Pancreas (tissue), 10 donors: ENCODE measurements around the gene SMG1. TPM values are rescaled to one million over a fixed set of nuclear protein-coding genes. Genes with fewer than 3 reads are reported as not detected.
"Not testable (repeated sequence)": the region's sequence is repeated elsewhere in the genome, so short reads cannot be mapped to it uniquely, and the experiment has no call there.

Experiments used
- ATAC-seq, 4 donors: fragments of 200-7000 bp; cut with Tn5 transposase; one replicate each; pipeline versions ENCODE4 v1.8.0 to v1.9.1; 2020; ENCODE audit warnings: mild to moderate bottlenecking in 4 of 4, moderate library complexity in 4 of 4
- DNase-seq, 6 donors: peaks; one replicate each; pipeline ENCODE4 v3.0.0-alpha.2; 2020
- FAIRE-seq: peaks from 2 replicates; lab custom pipeline; 2012; peaks lifted over from hg19 to GRCh38; lab: Jason Lieb, UNC
- H3K27ac ChIP-seq, 4 donors: fragments of 200-600 bp; sonication (generic); 1 replicate in 3 of 4; 2 replicates in 1 of 4; pipeline versions ENCODE4 v1.5.0 to v1.8.0; 2020
- H3K27me3 ChIP-seq, 4 donors: fragments of 200-600 bp; one replicate each; pipeline ENCODE4 v1.8.0; 2021
- H3K36me3 ChIP-seq, 3 donors: fragments of 200-600 bp; sonication (generic) in 1 of 3; one replicate each; pipeline versions ENCODE4 v1.5.0 to v1.8.0; 2020 to 2021
- H3K4me1 ChIP-seq, 3 donors: fragments of 200-600 bp; one replicate each; pipeline ENCODE4 v1.8.0; 2021
- H3K4me3 ChIP-seq, 4 donors: fragments of 200-600 bp; sonication (generic) in 2 of 4; one replicate each; pipeline versions ENCODE4 v1.5.0 to v1.8.0; 2020 to 2021
- H3K9me3 ChIP-seq, 4 donors: fragments of 200-600 bp; one replicate each; pipeline ENCODE4 v1.8.0; 2021
- WGBS, 2 donors: extraction: QIAGEN DNeasy Blood & Tissue Kit; methylation state at CpG; one replicate each; pipeline ENCODE4 v1.1.7; 2013; 5-methylcytosine and 5-hydroxymethylcytosine counted together
- intact Hi-C, 3 donors: fragments of 100-400 bp; cut with DNase I; formaldehyde crosslinking; loops; one replicate each; pipeline versions ENCODE4 v1.11.1 to v1.14.2; 2022
- polyA plus RNA-seq, 2 donors: library from polyadenylated mRNA; stranded (reverse); fragments of 200-250 nt; gene quantifications; one replicate each; pipeline ENCODE4 v1.2.3, GENCODE V29; 2013
- total RNA-seq, 6 donors: library from RNA; stranded (reverse); fragmentation: NEBNext Ultra II Directional in 4 of 6; extraction: Animal tissue kit (Norgen Biotek cat#: 25700) in 4 of 6; gene quantifications; one replicate each; pipeline versions ENCODE4 v1.2.1 to v1.2.4, GENCODE V29; 2021 to 2023
- TF ChIP-seq, protein P1 (sequence below), 4 donors: fragments of 200-600 bp; sonication (generic) in 3 of 4; IDR thresholded peaks; one replicate each; pipeline versions ENCODE4 v1.5.0 to v1.8.0; 2021; ENCODE audit warnings: antibody characterized with exemption in 4 of 4
- donor health status: healthy with polysubstance abuse.
- donor health status: DM: no; HTN: no; CAD: no; lungs with moderate emphysema.
- donor health status: DM: no; HTN: no; CAD: no.
- donor health status: control.
- donor health status: control.
- donor health status: Bipolar disorder and iron deficiency.
- donor health status: DM: yes; HTN: yes; CAD: no.
- donor health status: DM: no; HTN: no; CAD: no.
- donor health status: DM: no; HTN: no; CAD: no.
- donor health status: DM: yes; HTN: yes; CAD: no.

SMG1 gene
- total and polyA plus RNA-seq, 8 donors = 9.8 to 52.2 (median 27.5) TPM

- not testable (repeated sequence) for FAIRE-seq
Observed at GRCh38 chr16:18767217-18767616, 159.0 kb downstream of the SMG1 start.

GRCh38 chr16:18762713-18763112, 163.5 kb downstream of the SMG1 start:
- H3K4me3 ChIP-seq, H3K4me1 ChIP-seq, FAIRE-seq, H3K27ac ChIP-seq, DNase-seq, H3K36me3 ChIP-seq, H3K27me3 ChIP-seq, H3K9me3 ChIP-seq, intact Hi-C loops: not testable (repeated sequence)
- peak in 2 of 4 donors; percentile 34 to 39 for ATAC-seq
- 32 to 47% methylated on average over 3 of the region's 5 CpGs for WGBS, 2 donors

More at GRCh38 chr16:18767217-18767616, 159.0 kb downstream of the SMG1 start:
- ATAC-seq = peak; percentile 11 to 74 (median 64)
- H3K27me3 ChIP-seq, H3K36me3 ChIP-seq, H3K9me3 ChIP-seq, intact Hi-C loops, H3K4me1 ChIP-seq, H3K4me3 ChIP-seq, H3K27ac ChIP-seq, DNase-seq: not testable (repeated sequence)
- 40 to 44% methylated on average over 6 of the region's 7 CpGs for WGBS, 2 donors

DNA sequence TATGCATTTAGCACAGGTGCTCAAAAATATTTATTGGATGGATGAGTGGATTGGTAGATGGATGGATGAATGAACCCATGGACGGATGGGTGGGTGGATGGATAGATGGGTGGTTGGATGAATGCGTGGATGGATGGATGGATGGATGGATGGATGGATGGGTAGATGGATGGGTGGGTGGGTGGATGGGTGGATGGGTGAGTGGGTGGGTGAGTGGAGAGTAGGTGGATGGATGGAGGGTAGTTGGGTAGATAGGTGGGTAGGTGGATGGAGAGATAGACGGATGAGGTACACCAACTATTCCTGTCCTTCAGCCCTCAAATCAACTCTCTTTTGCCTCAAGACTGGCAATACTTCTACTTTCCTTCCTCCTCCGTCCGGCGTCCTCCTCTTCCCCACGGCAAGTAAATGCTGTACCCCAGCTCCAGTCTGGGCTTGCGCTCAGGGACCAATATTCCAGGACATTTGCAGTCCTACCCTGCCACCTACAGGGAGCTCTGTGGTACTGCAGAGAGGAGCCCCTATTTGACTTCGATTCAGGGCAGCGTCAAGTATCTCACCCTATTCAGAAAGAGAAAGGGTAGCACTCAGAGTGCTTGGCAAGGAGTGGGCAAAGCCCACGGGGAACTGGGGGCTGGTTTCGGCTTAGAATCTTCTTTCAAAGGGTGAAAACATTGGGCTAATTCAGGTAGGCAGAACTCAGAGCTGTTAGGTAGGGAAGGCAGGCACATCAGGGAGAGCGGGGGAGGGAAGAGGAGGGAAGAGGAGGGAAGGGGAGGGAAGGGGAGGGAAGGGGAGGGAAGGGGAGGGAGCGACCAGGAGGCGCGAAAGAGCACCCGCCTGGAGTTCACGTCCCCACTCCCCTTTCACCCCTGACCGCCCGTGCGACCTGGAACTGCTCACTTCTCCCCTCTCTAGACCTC, 166.3 kb downstream of the SMG1 start:
- H3K4me1 ChIP-seq, FAIRE-seq, H3K36me3 ChIP-seq, H3K9me3 ChIP-seq, H3K4me3 ChIP-seq, H3K27me3 ChIP-seq, intact Hi-C loops, H3K27ac ChIP-seq: not testable (repeated sequence)
- TF ChIP-seq, protein P1, sequence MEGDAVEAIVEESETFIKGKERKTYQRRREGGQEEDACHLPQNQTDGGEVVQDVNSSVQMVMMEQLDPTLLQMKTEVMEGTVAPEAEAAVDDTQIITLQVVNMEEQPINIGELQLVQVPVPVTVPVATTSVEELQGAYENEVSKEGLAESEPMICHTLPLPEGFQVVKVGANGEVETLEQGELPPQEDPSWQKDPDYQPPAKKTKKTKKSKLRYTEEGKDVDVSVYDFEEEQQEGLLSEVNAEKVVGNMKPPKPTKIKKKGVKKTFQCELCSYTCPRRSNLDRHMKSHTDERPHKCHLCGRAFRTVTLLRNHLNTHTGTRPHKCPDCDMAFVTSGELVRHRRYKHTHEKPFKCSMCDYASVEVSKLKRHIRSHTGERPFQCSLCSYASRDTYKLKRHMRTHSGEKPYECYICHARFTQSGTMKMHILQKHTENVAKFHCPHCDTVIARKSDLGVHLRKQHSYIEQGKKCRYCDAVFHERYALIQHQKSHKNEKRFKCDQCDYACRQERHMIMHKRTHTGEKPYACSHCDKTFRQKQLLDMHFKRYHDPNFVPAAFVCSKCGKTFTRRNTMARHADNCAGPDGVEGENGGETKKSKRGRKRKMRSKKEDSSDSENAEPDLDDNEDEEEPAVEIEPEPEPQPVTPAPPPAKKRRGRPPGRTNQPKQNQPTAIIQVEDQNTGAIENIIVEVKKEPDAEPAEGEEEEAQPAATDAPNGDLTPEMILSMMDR (IDR thresholded peaks at IDR 0.05) = peak; percentile 38 to 53 (median 48)
- ATAC-seq (peak; percentile 84 to 100 (median 98)), DNase-seq (peak in 4 of 6 donors; percentile 16 to 62 (median 44))
- 27 to 45% methylated on average over 7 to 18 of the region's 21 CpGs for WGBS, 2 donors

DNA sequence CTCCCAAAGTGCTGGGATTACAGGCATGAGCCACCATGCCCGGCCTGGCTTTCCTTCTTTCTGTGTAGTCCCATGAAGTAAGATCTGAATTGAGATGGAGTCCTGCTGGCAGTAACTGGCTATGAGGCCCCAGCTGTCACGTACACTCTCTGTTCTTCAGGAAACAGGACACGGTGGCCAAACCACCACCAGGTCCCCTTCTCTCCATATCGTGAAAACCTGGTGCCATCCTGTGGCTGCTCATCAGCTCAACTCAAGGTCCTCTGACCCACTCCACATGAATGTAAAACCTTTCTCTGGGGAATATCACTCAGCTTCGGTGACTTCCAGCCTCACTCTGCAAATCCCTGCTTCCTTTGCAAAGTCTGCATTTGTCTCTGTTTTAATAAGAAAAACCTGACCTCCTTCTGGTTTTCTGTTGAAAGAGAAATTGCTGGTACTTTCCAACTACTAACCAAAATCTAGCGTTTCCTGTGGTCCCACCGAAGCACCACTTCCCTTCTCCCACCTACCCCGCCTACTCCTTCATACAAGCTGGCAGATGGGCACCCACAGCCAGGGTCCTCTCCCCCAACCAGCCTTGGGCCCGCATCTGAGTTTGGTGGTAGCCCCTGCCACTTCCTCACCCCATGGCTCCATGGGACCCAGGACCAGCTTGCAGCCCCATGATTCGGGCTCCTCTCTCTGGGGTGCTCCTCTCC, 168.1 kb downstream of the SMG1 start:
- FAIRE-seq, H3K4me3 ChIP-seq, DNase-seq, H3K27me3 ChIP-seq, H3K27ac ChIP-seq, H3K36me3 ChIP-seq, intact Hi-C loops, H3K4me1 ChIP-seq, H3K9me3 ChIP-seq, ATAC-seq: not testable (repeated sequence)
- WGBS, 2 donors = 46 to 56% methylated on average over 2 to 3 of the region's 10 CpGs

DNA sequence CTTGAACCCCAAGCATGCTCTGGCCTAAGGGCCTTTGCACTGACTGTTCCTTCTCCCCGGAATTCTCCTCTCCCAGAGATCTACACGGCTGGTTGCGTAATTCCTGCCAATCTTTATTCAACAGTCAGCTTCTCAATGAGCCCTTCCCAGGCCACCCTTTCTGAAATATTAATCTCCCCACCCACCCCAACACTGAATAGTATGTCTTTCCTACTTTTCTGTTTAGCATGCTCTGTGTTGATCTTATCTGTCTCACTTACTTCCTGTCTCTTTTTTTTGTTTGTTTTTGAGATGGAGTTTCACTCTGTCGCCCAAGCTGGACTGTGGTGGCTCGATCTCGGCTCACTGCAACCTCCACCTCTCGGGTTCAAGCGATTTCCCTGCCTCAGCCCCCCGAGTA, 169.6 kb downstream of the SMG1 start:
- H3K9me3 ChIP-seq, H3K4me1 ChIP-seq, DNase-seq, H3K27ac ChIP-seq, H3K4me3 ChIP-seq, FAIRE-seq, intact Hi-C loops, H3K36me3 ChIP-seq, H3K27me3 ChIP-seq, ATAC-seq: not testable (repeated sequence)
- WGBS, 2 donors = 71 to 76% methylated on average over 9 of the region's 9 CpGs

Other genes starting within 250 kb of the SMG1 start
- gene RPS15A, start 136.1 kb downstream of the SMG1 start, total RNA-seq = 100 to 1,000 TPM; 521 to 940 (median 762) TPM
- gene RPS15A, start 136.1 kb downstream of the SMG1 start, polyA plus RNA-seq = 1,000 to 10,000 TPM; 1,660 to 1,808 TPM
- gene ARL6IP1, start 124.9 kb downstream of the SMG1 start, total RNA-seq = 10 to 100 TPM; 28.9 to 73.3 (median 42.3) TPM
- 10 to 100 TPM; 30.6 to 82.3 TPM for gene ARL6IP1, start 124.9 kb downstream of the SMG1 start, polyA plus RNA-seq
- 1 to 10 TPM in 1 of 6 donors, under 1 TPM in 5; 0.20 to 1.1 (median 0.43) TPM for gene TMC7, start 57.5 kb upstream of the SMG1 start, total RNA-seq
- under 1 TPM; 0.42 to 0.73 TPM for gene TMC7, start 57.5 kb upstream of the SMG1 start, polyA plus RNA-seq
- gene COQ7, start 141.2 kb upstream of the SMG1 start, total RNA-seq = 10 to 100 TPM in 4 of 6 donors, 1 to 10 TPM in 2; 6.9 to 10.5 (median 10.1) TPM
- gene COQ7, start 141.2 kb upstream of the SMG1 start, polyA plus RNA-seq = 10 to 100 TPM in 1 of 2 donors, 1 to 10 TPM in 1; 7.8 to 12.6 TPM
- 10 to 100 TPM; 17.9 to 36.2 (median 24.1) TPM for gene ITPRIPL2, start 187.6 kb upstream of the SMG1 start, total RNA-seq
- 1 to 10 TPM; 4.0 to 4.3 TPM for gene ITPRIPL2, start 187.6 kb upstream of the SMG1 start, polyA plus RNA-seq
- gene SYT17, start 241.8 kb upstream of the SMG1 start, total RNA-seq = 1 to 10 TPM; 2.0 to 5.6 (median 2.7) TPM
- 10 to 100 TPM in 1 of 2 donors, 1 to 10 TPM in 1; 2.2 to 11.4 TPM for gene SYT17, start 241.8 kb upstream of the SMG1 start, polyA plus RNA-seq